CD4-positive, alpha-beta T cell (primary cell): ENCODE data around the gene LAMTOR4. TPM values are rescaled to one million over a fixed set of nuclear protein-coding genes. Genes with fewer than 3 reads are reported as not detected.

Source experiments
- ATAC-seq: fragments of 200-7000 bp; cut with Tn5 transposase; one replicate; pipeline ENCODE4 v1.10.0; 2022; ENCODE audit warnings: mild to moderate bottlenecking; ENCODE audit not compliant: poor library complexity
- CTCF ChIA-PET: fragments of 350-600 bp; sonication (Branson Sonifier 250); formaldehyde crosslinking; loops from one replicate; lab custom pipeline; 2021; ENCODE audit warnings: antibody characterized with exemption, inconsistent platforms; lab: Charles Lee
- POLR2A ChIA-PET: fragments of 350-600 bp; sonication (Branson Sonifier 250); formaldehyde crosslinking; loops from one replicate; lab custom pipeline; 2021; ENCODE audit warnings: antibody characterized with exemption, inconsistent platforms; lab: Charles Lee
- DNase-seq, 14 experiments: peaks; one replicate each; pipeline ENCODE4 v3.0.0-alpha.2; 2013 to 2020; ENCODE audit warnings: mixed read lengths in 2 of 14
- H3K27ac ChIP-seq, 2 donors: one replicate each; pipeline versions ENCODE4 v1.5.1 to v1.7.0; 2013; ENCODE audit warnings: low read length in 2 of 2, low read depth in 1 of 2, mild to moderate bottlenecking in 1 of 2
- H3K27me3 ChIP-seq, 2 experiments: 1 replicate in 1 of 2; 2 replicates in 1 of 2; pipeline versions ENCODE4 v1.6.1 to v1.7.0; 2013; ENCODE audit warnings: low read length in 2 of 2, control low read depth in 1 of 2, mild to moderate bottlenecking in 1 of 2, moderate library complexity in 1 of 2; ENCODE audit not compliant: insufficient read depth in 2 of 2, control insufficient read depth in 1 of 2
- H3K36me3 ChIP-seq: one replicate; pipeline ENCODE4 v1.6.1; 2013; ENCODE audit warnings: low read length, control low read depth; ENCODE audit not compliant: insufficient read depth
- H3K4me1 ChIP-seq: one replicate; pipeline ENCODE4 v1.6.1; 2013; ENCODE audit warnings: low read length, control low read depth; ENCODE audit not compliant: insufficient read depth
- H3K4me3 ChIP-seq: one replicate; pipeline ENCODE4 v1.5.1; 2013; ENCODE audit warnings: mild to moderate bottlenecking, low read length, moderate library complexity
- H3K9me3 ChIP-seq, 2 experiments: 1 replicate in 1 of 2; 2 replicates in 1 of 2; pipeline versions ENCODE4 v1.6.1 to v1.7.0; 2013; ENCODE audit warnings: low read length in 2 of 2, mild to moderate bottlenecking in 2 of 2, control low read depth in 1 of 2, moderate library complexity in 1 of 2; ENCODE audit not compliant: control insufficient read depth in 1 of 2, insufficient read depth in 1 of 2
- H3K27ac Mint-ChIP-seq: one replicate; pipeline ENCODE4 v1.8.0; 2020; ENCODE audit warnings: mixed read lengths
- H3K27me3 Mint-ChIP-seq: one replicate; pipeline ENCODE4 v1.8.0; 2021; ENCODE audit warnings: mixed read lengths
- H3K36me3 Mint-ChIP-seq: one replicate; pipeline ENCODE4 v1.8.0; 2021; ENCODE audit warnings: low read depth, mixed read lengths
- H3K4me1 Mint-ChIP-seq: one replicate; pipeline ENCODE4 v1.8.0; 2021; ENCODE audit warnings: low read depth, mixed read lengths
- H3K4me3 Mint-ChIP-seq: one replicate; pipeline ENCODE4 v1.8.0; 2020; ENCODE audit warnings: mild to moderate bottlenecking, mixed read lengths
- H3K9me3 Mint-ChIP-seq: one replicate; pipeline ENCODE4 v1.8.0; 2020; ENCODE audit warnings: mixed read lengths
- CTCF ChIP-seq: fragments of 200-600 bp; IDR thresholded peaks from one replicate; pipeline ENCODE4 v1.8.0; 2022; ENCODE audit warnings: antibody characterized with exemption, mild to moderate bottlenecking
- intact Hi-C, 2 experiments: fragments of 100-400 bp; cut with DNase I in 1 of 2; cut with micrococcal nuclease in 1 of 2; formaldehyde crosslinking; loops; one replicate each; pipeline versions ENCODE4 v1.15.1 to v1.9.0; 2023 to 2025; cut with DNase I, micrococcal nuclease
- total RNA-seq, 174 experiments: library from RNA in 2 of 174; stranded (reverse) in 2 of 174; gene quantifications; one replicate each; pipeline ENCODE4 v1.2.3 and lab custom pipeline; 2021 to 2026

The LAMTOR4 gene
- total RNA-seq, 2 experiments from 2014 or later, result 107 to 125 TPM

DNA sequence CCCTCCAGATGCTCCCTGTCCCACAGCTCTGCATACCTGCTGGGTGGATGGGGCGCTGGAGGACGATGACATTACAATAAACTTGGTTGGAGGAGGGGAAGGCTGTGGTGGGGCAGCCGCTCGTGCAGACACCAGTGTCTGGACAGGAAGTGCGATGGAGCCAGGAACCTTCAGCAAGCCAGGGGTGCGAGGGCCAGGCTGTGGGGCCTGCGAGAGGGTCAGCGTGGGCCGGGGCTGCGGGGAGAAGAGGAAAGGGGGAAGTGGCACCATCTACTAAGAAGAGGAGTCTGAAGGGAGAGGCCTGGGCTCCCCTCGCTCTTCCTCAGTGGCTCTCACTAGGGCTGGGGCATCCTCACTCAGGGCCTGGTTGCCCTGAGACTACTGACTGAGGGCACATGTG lies 40.8 kb upstream of the LAMTOR4 start:
- intact Hi-C loops, result no loop called here
- ATAC-seq, result no peak
- Mint-ChIP-seq H3K27ac (no peak overlapping the region), H3K9me3 (no peaks in the 10 kb centered on the region), H3K4me1 (no peaks in the 10 kb centered on the region), H3K27me3 (no peaks in the 10 kb centered on the region), H3K36me3 (peaks cover 67% of the 10 kb centered on the region), H3K4me3 (no peak overlapping the region)
- no peak overlapping the region for H3K4me3 ChIP-seq
- CTCF ChIA-PET, result no interaction called here
- POLR2A ChIA-PET, result no interaction called here
- no peak overlapping the region for H3K27ac ChIP-seq
- no peak for DNase-seq
- H3K4me1 ChIP-seq, result no peaks in the 10 kb centered on the region
- H3K36me3 ChIP-seq, result peaks cover 64% of the 10 kb centered on the region
- no peaks in the 10 kb centered on the region for H3K9me3 ChIP-seq
- H3K27me3 ChIP-seq, result no peaks in the 10 kb centered on the region
- TF ChIP-seq CTCF, result no peak

DNA sequence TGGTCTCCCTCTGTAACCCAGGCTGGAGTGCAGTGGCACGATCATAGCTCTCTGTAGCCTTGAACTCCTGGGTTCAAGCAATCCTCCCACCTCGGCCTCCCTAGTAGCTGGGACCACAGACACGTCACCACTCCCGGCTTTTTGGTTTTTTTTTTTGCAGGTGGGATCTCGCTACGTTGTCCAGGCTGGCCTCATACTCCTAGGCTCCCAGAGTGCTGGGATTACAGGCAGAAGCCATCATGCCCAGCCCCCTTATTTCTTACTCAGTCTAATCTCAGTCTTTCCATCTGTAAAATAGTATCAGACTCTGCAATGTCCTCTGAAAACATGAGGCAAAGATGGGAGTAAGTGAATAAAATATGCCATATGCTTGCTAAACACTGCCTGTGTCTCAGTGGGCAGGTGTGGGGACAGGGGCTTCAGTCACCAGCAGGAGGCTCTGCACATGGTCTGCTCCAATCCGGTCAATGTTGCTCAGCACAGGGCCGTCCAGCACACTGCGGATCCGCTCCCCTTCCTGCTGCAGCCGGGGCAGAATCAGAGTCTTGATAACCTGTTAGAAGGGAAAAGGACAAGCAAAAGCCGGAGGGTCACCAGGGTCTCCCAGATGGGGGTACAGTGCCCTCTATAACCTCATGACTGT lies 39.1 kb upstream of the LAMTOR4 start:
- ATAC-seq (no peak), DNase-seq (no peak)
- Mint-ChIP-seq H3K9me3 (no peaks in the 10 kb centered on the region), H3K4me1 (no peaks in the 10 kb centered on the region), H3K36me3 (peaks cover 79% of the 10 kb centered on the region), H3K27ac (peak overlapping the region; percentile 14), H3K27me3 (no peaks in the 10 kb centered on the region), H3K4me3 (no peak overlapping the region)
- no peaks in the 10 kb centered on the region for H3K27me3 ChIP-seq
- POLR2A ChIA-PET, result interaction anchor here (1.7 kb wide), 1 partner anchor 8 kb away, joined by 3 read pairs; the partner anchor contains the start of gene AP4M1
- H3K36me3 ChIP-seq, result peaks cover 69% of the 10 kb centered on the region
- H3K4me1 ChIP-seq, result no peaks in the 10 kb centered on the region
- TF ChIP-seq CTCF, result no peak
- no peak overlapping the region for H3K4me3 ChIP-seq
- H3K27ac ChIP-seq, result no peak overlapping the region
- CTCF ChIA-PET, result no interaction called here
- no peaks in the 10 kb centered on the region for H3K9me3 ChIP-seq
- intact Hi-C loops, result no loop called here

DNA sequence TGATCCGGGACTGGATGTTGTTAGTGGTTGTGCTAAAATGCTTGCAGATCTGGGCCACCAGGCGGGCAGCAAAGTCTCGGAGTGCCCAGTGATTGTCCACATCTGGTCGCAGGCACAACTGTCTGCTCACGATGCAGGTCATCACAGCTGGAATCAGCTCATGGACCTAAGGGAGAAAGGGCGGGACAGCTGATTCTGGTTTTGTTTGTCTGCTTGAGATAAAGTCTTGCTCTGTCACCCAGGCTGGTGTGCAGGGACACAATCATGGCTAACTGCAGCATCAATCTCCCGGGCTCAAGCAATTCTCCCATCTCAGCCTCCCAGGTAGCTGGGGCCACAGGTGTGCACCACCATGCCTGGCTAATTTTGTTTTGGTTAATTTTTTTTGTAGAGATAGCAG lies 37.6 kb upstream of the LAMTOR4 start:
- no peak overlapping the region for H3K4me3 Mint-ChIP-seq
- H3K9me3 Mint-ChIP-seq, result no peaks in the 10 kb centered on the region
- H3K4me1 ChIP-seq, result no peaks in the 10 kb centered on the region
- H3K4me3 ChIP-seq, result no peak overlapping the region
- H3K27ac ChIP-seq, result no peak overlapping the region
- H3K36me3 Mint-ChIP-seq, result peaks cover 70% of the 10 kb centered on the region
- no peak for TF ChIP-seq CTCF
- ChIA-PET CTCF (interaction anchor here (0.9 kb wide), 1 partner anchor 9 kb away, joined by 3 read pairs; no protein-coding TSS in a partner anchor), POLR2A (interaction anchor here (1.7 kb wide), 1 partner anchor 9 kb away, joined by 3 read pairs; the partner anchor contains the start of gene AP4M1)
- no peaks in the 10 kb centered on the region for H3K4me1 Mint-ChIP-seq
- no peaks in the 10 kb centered on the region for H3K27me3 Mint-ChIP-seq
- intact Hi-C loops, result no loop called here
- H3K27me3 ChIP-seq, result no peaks in the 10 kb centered on the region
- H3K27ac Mint-ChIP-seq, result no peak overlapping the region
- DNase-seq (no peak), ATAC-seq (no peak)
- no peaks in the 10 kb centered on the region for H3K9me3 ChIP-seq
- H3K36me3 ChIP-seq, result peaks cover 66% of the 10 kb centered on the region
